Astrocyte of the spinal cord (primary cell): ENCODE data around the gene SPATA13.

ENCODE experiments used
- DNase-seq: peaks from one replicate; pipeline ENCODE4 v3.0.0; 2011; ENCODE audit warnings: low read depth, low spot score
- H3K4me3 ChIP-seq: 2 replicates; pipeline ENCODE4 v1.5.1; 2011; ENCODE audit warnings: low read depth, mild to moderate bottlenecking, low read length, moderate library complexity
- in situ Hi-C: cut with HindIII; loops from 2 replicates; pipeline ENCODE4 v1.10.0; 2017; ENCODE audit warnings: low sequenced_read_pairs
- TF ChIP-seq, protein P1 (sequence below): IDR thresholded peaks from 2 replicates; pipeline ENCODE4 v1.5.1; 2012; ENCODE audit warnings: low read depth, mild to moderate bottlenecking, low read length, inconsistent platforms

Gene SPATA13

DNA sequence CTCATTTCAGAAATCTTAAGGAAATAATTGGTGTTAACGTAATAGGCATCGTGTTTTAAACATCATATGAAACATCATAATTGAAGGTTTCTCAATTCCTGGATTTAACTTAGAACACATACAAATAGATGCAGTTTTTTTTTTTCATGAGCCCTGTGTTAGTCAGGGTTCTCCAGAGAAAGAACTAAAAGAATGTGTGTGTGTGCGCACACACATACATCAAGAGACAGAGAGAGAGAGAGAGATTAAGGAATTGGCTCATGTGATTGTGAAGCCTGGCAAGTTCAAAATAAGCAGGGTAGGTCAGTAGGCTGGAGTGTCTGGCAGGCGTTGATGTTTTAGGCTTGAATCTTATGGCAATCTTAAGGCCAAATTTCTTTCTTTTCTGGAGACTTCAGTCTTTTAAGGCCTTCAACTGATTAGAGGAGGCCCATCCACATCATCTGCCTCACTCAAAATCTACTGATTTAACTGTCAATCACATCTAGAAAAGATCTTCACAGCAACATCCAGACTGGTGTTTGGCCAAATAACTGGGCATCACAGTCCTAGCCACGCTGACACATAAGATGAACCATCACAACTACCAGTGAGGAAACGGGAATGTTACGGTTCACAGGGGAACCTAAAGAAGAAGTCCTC, 25.2 kb downstream of the SPATA13 start:
- peak; percentile 29 for DNase-seq
- no peak overlapping the region for H3K4me3 ChIP-seq
- in situ Hi-C loops, result no loop called here
- TF ChIP-seq, protein P1, sequence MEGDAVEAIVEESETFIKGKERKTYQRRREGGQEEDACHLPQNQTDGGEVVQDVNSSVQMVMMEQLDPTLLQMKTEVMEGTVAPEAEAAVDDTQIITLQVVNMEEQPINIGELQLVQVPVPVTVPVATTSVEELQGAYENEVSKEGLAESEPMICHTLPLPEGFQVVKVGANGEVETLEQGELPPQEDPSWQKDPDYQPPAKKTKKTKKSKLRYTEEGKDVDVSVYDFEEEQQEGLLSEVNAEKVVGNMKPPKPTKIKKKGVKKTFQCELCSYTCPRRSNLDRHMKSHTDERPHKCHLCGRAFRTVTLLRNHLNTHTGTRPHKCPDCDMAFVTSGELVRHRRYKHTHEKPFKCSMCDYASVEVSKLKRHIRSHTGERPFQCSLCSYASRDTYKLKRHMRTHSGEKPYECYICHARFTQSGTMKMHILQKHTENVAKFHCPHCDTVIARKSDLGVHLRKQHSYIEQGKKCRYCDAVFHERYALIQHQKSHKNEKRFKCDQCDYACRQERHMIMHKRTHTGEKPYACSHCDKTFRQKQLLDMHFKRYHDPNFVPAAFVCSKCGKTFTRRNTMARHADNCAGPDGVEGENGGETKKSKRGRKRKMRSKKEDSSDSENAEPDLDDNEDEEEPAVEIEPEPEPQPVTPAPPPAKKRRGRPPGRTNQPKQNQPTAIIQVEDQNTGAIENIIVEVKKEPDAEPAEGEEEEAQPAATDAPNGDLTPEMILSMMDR, result no peak

DNA sequence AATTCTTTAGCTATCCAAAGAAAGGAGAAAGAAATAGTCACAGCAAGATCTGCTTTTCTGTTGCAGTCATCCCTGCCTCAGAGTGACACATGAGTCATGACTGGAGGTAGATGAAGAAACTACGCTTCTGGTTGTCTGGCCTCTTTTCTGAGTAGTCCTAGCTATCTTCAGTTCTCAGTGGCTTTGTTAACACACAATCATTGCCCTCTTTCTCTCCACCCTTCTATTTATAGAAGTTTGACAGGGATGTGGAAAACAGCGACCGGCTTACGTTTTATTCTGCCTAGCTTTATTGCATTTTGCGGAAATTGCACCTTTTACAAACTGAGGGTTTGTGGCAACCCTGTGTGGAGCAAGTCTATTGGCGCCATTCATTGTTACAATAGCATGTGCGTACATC, 26.7 kb downstream of the SPATA13 start:
- TF ChIP-seq, protein P1, result no peak
- DNase-seq, result no peak
- in situ Hi-C loops, result no loop called here

GRCh38 chr13:24192057-24192810, 31.7 kb downstream of the SPATA13 start:
- in situ Hi-C loops, result no loop called here
- no peak overlapping the region for H3K4me3 ChIP-seq
- TF ChIP-seq, protein P1, result no peak
- no peak for DNase-seq

More for the DNA sequence above, 26.7 kb downstream of the SPATA13 start:
- H3K4me3 ChIP-seq, result no peak overlapping the region

GRCh38 chr13:24192811-24193162, 32.3 kb downstream of the SPATA13 start:
- TF ChIP-seq, protein P1, result no peak
- in situ Hi-C loops, result no loop called here
- H3K4me3 ChIP-seq, result no peak overlapping the region
- DNase-seq, result no peak

DNA sequence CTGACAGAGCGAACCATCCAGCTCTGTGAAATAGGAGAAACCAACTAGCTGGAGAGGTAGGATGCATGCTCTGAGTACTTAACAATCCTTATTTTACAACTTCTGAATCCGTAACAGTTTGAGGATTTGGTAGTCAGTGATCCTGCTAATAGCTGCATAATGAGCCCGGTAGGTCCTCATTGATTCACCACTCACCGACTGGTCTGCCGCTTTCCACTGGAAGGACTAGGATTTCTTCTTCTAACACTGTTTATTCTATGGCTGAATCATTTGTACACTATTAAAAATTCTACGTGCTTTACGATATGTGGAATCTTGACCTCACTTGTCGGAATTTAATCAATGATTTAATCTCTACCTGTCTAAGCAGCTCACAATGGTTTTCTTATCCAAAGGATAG, 33.9 kb downstream of the SPATA13 start:
- in situ Hi-C loops, result no loop called here
- H3K4me3 ChIP-seq, result no peak overlapping the region
- TF ChIP-seq, protein P1, result no peak
- DNase-seq, result no peak

DNA sequence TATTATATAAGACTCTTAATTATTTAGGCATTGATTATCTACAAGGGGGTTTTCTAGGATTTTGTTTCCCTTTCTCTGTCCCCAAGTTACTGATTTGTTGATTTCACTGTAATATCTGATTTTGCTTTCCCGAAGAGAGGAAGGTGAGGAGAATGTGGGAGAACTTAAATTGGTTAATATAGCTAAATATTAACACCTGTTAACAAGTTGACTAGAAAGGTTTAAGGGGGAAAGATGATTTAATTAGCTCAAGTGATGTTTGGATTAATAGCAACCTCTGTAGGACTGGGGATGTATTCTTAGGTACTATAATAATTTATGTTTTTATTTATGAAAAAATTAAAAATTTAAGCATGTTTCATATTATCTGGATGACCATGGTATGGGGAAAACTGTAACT, 35.1 kb downstream of the SPATA13 start:
- no peak for DNase-seq
- TF ChIP-seq, protein P1, result no peak
- H3K4me3 ChIP-seq, result no peak overlapping the region
- in situ Hi-C loops, result no loop called here
